NCI-H1694 treated with DMSO at 0.1 percent for 48 hours (cell line): Measurements from ENCODE around the gene METTL24.
A peak's percentile ranks its signal among the peaks of the same experiment; 100 is the strongest.
"Not testable (repeated sequence)": the region's sequence is repeated elsewhere in the genome, so short reads cannot be mapped to it uniquely, and the experiment has no call there.

Experiments
- DNase-seq: peaks from one replicate; lab custom pipeline; 2025; lab: John Stamatoyannopoulos, UW

Gene METTL24

DNA sequence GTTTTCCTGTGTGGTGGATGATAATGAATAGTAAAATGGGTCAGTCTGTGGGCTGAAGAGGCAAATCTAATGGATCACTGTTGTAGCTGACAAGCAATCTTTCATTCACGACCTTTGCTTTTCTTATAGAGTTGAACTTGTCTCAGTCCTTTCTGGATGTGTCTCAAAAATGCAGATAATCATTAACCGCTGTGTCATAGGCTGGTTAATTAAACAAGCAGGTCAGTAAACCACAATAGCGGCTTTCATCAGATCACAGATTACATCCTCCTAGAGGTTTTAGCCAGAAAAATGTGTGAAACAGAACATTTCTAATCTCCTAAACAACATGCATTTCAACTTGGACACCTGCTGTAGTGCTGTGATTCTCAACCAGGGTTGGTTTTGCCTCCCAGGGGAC lies 2.5 kb upstream of the METTL24 start:
- no peak for DNase-seq

DNA sequence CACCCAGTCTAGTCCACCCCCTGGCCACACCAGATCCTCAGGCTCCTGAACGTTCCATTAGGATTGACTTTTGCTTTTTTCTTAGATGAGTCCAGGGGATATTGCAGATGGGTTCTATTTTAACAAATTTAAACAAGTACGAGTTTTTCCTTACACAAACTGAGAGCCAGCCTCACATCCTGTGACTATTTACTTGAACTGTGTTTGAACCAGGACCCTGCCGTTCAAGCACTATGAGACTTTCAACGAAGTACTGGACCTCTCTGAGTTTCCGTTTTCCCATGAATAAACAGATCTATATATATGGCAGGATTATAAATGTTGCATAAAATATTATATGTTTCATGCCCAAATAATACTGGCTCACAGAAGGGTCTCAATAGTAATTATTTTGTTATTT lies 1.4 kb upstream of the METTL24 start:
- DNase-seq, result no peak

DNA sequence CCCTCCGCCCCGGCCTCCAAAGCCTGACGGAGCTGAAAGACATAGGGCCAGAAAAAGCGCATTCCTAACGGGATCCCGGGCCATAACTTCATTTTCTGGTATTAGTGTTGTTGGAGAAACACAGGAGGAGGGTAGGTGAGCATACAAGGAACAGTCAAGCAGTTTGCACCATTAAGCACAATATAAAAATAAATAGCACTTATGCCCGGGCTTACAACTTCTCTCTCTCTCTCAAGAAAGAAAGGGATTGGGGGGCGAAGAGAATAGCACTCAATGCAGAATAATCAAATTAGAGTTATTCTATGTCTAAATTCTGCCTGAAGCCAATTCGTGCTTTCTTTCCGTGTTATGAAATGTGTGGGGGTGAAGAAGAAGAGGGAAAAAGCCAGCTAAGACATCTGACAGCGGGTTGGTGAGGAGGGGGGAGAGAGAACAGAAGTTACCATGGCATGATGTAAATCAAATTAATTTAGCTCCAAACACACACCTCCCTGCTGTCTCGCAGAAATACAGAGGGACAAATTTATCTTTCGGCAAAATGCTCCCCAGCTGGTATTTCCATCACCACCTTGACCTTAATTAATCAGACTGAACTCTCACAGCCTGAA lies 508 bp upstream of the METTL24 start:
- DNase-seq, result no peak

DNA sequence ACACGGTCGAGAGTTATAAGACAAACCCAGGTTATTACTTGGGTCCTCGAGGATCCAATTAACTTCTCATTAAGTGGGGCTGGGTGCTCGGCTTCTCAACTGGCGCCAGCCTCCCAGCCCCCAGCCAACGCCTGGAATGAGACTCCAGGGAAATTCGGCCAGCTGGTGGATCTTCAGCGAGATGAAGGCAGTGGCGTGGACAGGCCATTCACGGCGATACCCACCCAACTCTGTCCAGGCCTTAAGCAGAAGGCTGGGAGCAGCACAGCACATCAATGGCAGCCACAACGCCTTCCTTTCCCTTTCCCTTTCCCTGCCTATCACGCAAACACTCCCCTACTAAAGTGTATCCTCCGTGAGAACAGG lies 868 bp downstream of the METTL24 start:
- no peak for DNase-seq

DNA sequence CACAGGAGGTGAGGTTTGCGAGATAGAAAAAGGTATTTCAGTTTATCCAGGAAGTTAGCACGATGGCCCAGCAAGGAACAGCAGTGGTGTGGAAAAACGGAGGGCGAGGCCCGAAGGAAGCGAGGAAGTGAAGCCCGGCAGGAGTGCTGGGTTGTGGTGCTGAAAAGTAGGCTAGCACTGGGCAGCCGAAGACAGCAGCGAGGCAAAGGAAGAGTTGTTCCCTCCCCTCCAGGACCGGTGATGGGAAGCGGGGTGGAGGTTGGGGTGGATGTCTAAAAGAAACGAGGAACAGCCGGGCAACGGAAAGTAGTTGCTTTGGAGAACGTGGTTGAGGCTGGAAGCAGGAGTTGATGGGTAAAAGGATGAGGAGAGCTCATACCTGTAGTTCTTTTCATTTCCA lies 1.4 kb downstream of the METTL24 start:
- peak; percentile 18 for DNase-seq

DNA sequence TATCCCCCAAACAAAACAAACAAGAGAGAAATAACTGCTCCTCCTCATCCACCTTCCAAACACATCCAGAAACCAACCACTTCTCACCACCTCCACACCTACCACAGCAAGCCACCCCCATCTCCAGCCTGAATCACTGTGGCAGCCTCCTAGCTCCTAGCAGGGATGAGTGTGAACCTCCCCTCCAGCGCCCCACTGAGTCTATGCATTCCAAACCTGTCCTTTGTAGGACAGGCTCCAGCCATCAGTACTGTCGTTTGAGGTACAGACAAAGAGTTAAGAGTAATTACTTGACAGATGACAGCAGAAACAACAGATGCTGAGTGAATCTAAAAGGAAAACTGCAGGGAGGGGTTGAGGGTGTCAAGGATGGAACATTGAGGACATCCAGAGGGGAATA lies 2.4 kb downstream of the METTL24 start:
- peak; percentile 70 for DNase-seq

DNA sequence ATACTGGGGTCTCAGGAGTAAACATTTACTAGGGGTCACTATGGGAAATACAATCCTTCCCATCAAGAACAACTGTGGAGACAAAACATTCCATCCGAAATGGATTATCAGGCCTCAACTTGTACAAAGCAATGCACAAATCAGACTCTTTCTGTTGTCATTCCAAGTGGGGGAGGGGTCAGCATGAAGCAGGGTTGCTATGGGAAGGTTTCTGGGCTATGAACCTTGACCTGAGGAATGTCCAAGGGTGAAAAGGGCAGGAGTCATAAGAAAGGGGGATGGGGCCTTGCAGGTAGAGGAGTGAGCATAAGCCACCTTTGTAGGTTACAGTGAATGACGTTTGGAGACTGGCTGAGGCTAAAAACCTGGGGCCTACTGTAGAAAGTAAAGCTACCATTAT lies 3.1 kb downstream of the METTL24 start:
- DNase-seq, result no peak

DNA sequence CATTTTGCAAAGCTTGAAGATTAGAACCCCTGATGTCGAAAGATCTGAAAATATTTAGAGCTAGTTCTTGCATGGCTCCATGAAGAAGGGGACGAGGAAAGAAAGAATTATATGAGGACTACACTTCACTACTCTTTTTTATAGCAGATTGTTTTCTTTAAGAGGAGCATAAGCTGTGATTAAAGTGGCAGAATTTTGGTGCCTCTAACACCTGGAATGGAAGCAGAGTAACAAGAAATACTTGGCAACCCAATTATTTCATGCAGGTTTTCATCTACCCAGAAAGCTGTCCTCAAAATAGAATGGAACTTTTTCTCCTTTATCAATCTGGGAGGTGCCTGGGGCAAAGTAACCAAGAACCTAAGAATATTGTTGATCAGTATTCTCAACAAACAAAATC lies 4.0 kb downstream of the METTL24 start:
- DNase-seq, result no peak

DNA sequence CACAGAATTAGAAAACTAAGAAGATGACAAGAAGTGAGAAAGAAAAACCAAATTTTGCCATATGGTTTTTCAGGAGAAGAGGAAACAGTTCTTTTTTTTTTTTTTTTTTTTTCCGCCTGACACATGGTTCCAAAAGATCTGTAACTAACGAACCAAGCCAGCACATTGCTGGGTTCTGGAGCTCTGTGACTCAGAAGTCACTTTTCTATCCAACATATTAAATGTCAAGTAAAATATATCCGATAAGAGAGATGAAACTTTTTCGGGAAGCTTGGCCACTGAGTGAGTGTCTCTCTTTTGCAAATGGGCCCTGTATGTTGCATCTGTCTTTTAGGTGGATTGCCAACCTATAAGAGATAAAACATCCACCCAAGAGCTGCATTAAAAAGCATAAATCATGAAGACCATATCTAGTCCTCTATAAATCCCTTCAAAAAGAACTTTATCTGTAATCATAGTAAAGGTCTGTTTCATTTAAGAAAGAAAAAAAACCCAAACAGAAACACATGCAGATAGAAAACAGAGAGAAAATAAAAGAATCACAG lies 4.6 kb downstream of the METTL24 start:
- DNase-seq, result no peak

DNA sequence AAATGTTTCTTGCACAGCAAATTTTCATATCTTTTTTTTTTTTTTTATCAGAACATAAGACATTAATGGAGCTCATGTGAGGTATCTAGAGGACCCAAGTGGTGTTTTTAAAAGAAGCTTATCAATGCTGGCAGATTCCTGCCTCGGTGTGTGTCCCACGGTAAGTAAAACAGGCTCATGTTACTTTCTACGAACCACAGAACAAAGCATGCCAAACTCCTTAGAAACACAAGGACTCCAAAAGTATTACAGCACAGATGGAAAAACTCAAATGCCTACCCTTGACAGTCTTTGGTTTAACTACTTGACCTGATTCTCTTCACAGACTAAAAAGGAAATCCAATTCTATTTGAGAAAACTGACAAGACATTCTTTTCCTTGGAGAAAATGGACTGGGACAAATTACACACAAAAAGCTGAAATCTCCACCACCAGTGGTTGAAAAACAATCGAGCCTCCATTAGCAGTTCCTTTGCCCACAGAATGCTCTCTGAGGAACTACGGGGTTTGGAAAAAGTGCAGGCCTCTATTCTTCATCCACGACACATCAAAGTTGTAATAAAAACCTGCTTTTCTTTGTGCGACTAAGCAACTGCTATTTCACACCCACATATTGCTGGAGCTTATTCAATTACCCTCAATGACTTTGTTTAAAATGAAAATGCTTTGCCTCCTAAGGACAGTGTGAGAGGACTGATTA lies 5.4 kb downstream of the METTL24 start:
- no peak for DNase-seq

DNA sequence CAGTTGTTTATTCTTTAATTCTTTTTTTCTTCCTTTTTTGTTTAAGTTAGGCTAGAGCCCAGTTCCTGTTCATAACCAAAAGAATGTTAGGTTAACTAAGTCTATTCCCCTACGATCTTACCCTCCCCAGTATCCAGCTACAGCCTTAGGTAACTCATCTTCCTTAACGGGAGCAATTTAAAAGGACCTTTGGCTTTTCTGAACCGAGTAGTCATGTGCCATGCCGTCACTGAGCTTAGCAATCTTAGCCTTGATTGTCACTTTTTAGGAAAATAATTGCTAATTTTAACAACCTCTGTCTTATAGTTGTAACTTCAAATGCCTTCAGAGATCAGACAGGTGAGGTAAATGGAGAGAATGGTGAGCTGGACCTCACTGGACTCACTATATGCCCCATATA lies 6.2 kb downstream of the METTL24 start:
- DNase-seq, result no peak

DNA sequence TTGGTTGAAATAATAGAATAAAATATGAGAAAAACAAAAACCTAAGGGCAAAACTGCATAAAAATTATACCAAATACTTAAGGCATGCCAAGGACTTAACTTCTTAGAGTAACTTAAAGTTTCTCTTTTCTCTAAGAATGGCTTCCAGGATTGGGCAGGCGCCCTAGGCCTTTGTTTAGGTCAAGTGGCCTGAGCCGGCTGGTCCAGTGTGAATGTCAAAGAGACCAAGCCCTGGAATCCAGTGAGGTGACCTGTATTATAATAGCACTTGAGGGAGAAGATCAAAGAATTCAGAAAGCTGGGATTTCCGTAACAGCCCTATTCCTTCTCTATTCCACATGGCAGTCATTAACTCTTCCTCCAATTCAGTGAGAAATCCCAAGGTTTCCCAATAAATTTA lies 6.6 kb downstream of the METTL24 start:
- DNase-seq, result no peak

DNA sequence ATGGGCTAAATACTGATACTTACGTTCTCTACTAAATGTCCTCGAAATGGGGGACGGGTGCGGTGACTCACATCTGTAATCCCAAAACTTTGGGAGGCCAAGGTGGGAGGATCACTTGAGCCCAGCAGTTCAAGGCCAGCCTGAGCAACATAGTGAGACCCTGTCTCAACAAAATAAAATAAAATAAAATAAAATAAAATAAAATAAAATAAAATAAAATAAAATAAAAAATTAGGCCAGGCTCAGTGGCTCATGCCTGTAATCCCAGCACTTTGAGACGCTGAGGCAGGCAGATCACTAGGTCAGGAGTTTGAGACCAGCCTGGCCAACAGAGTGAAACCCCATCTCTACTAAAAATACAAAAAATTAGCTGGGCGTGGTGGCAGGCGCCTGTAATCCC lies 7.6 kb downstream of the METTL24 start:
- DNase-seq, result not testable (repeated sequence)

DNA sequence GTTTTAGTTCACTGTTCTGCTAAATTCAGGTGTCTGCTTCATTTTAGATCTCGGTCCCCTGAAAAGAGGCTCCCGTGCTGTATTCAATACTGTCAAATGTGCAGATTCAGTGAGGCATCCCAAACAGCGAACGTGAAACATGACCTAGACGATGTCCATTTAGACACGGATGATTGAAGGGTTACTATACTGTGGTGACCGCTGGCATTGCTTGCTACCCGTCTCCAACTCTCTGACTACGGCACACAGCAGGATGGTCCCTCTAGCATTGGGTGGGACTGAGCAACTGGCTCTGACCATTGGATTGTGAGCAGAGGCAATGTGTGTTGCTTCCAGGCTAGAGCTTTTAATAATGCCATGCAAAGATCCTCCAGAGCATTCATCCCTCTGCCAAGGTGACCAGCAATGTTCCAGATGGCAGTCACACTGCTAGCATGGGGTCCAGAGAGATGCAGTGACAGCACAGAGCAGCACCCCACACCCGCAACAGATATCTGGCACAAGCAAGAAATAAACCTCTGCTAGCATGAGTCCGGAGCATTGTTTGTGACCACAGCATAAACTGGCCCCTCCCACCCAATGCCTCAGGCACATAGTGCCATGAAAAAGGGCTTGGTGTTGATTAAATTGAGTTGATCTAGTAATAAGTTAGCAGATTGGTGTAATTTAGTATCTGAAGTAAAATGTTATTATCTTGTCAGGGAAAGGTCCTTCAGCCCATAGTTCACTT lies 9.0 kb downstream of the METTL24 start:
- DNase-seq, result no peak

DNA sequence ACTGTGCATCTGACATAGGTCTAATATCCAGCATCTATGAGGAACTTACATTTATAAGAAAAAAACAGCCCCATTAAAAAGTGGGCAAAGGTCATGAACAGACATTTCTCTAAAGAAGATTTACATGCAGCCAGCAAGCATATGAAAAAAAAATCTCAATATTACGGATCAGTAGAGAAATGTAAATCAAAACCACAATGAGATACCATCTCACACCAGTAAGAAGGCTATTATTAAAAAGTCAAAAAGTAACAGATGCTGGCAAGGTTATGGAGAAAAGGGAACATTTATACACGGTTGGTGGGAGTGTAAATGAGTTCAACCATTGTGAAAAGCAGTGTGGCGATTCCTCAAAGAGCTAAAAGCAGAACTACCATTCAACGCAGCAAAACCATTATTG lies 13.1 kb downstream of the METTL24 start:
- DNase-seq, result no peak

DNA sequence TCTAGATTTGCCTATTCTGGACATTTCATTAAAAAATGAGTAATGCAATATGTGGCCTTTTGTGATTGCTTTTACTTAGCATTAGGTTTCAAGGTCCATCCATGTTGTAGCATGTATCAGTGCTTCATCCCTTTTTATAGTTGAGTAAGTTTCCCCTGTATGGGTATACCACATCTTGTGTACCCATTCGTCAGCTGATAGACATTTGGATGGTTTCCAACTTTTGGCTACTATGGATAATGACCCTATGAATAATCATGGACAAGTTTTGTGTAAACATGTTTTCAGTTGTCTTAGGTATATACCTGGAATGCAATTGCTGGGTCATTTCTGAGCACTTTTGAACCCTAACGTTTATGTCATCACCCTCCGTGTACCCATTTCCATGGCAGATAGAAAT lies 15.4 kb downstream of the METTL24 start:
- DNase-seq, result no peak

DNA sequence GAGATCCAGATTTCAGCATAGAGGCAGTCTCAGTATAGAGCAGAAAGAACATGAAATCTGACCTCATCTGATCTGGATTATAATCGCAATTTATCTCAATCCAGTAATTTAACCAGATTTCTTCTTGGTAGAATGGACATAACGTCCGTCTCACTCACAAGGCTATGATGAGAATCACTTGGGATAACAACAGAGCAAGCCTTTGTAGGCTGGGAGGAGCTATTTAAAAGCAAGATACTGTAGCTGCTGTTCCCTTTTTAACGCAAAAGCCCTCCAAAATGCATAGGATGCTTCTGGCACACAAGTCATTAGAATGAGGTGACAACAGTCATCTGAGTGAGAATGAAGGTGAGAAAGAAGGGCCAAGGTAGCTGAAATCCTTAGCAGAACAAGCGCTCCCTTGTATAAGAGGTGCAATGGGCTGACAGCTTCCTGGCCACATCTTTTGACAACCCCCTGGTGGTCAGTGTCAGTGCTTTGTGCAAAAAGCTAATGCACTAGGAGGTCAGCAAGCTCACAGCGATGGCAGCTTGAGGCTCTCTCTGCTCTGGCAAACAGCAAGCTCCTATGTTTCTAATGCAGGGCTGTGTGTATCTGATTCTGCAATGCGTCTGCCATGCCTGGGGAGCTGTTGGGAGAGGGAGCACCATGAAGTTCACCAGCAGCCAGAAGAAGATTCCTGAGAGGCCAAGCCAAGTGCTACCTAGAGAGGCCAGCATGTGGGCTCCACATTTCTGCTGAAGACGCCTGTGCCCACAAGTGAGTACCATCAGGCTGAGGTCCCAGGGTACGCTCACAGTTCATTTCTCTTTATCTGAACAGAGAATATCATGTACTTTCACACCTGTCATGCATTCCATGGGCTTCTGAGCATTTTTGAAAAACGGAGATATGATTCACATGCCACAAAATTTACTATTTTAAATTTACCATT lies 16.2 kb downstream of the METTL24 start:
- DNase-seq, result no peak

DNA sequence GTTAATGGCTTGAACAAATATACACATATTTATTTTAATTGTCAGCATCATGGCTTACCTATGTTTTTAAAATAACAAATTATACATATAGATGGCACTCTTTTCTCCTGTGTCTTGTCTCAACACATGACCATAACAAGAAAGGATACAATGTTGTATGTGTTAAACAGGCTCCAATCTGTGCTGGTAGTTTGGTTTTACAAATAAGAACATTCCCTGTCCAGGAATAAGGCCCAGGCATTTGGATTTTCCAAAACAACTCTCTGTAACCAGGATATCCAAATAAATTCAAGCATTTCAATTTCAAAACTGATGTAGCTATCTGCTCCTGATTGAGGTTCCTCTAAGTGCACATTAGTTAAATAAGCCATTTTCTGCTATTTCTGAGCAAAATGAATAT lies 17.1 kb downstream of the METTL24 start:
- DNase-seq, result no peak

DNA sequence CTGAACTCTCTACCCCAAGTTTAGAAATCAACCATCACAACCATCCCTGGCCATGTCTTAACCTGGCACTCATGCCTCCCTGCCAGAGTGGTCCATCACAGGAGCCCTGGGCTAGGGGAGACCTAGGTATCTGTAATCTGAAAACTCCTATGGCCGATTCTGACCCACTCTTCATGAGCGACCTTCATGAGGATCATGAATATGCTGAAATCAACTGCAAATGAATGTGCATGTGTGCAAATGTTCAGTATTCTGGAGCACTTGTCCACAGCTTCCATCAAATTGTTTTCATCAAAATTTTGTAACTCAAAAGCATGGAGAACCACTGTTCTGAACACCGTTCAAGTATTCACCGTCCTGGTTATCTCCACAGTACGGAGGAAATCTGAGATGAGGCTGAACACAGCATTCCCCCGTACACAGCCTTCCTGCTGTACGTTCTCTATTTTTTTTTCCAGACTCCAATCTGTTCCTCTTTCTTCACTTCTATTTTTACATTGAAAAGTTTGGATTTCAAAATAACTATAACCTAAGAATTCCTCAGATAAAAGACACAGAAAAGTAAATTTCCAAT lies 17.7 kb downstream of the METTL24 start:
- DNase-seq, result no peak

DNA sequence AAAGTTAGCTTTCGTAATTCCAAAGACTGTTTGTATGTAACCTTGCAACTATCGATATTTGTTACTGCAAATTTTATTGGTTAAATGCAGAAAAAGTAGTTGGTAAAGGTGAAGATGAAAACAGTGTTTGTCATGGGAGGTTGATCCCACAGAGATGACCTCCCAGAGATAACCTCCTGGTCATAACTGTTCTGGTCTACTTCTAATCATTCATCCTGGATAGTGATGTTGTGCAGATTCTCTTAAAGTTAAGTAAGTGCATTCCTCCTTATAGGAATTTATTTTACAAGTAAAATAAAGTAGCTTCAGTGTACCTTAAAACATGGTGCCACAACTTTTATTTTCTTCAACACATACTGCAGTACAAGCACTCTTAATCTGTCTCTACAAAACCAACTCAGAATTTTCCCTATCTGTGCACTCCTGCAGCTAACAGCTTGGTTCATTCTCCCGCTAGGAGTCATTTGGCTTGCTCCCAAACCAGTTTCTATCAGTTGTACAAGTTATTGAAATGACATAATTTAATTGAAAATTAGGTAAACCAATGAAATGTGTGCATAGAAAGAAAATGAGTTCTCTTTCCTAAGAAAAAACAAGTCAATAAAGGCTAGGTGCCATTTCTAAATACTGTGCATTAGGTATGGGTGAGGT lies 19.2 kb downstream of the METTL24 start:
- no peak for DNase-seq

DNA sequence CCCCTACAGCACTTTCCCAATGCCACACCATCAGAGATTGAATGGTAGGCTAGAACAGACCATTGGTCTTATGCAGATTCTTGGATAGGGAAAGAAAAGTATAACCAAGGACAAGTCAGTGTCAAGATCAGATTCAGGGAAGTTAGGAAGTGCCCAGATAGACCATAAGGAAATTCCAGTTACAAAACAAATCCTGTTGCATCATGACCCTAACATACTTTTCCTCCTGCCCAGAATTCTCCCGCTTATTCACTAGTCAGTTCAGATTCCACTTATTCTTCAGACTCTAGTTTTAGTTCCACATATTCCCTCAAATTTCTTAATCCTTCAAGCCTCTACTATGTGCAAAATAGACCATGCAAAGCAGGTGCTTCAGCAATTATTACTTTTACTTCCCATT lies 20.7 kb downstream of the METTL24 start:
- no peak for DNase-seq
